SIG-M5 treated with dmso at 0.1 percent for 504 hours (cell line): ENCODE measurements around the gene LRRN2.

Source experiments
- DNase-seq: peaks from one replicate; lab custom pipeline; 2025; ENCODE audit not compliant: unreplicated experiment; lab: John Stamatoyannopoulos, UW

The LRRN2 gene

DNA sequence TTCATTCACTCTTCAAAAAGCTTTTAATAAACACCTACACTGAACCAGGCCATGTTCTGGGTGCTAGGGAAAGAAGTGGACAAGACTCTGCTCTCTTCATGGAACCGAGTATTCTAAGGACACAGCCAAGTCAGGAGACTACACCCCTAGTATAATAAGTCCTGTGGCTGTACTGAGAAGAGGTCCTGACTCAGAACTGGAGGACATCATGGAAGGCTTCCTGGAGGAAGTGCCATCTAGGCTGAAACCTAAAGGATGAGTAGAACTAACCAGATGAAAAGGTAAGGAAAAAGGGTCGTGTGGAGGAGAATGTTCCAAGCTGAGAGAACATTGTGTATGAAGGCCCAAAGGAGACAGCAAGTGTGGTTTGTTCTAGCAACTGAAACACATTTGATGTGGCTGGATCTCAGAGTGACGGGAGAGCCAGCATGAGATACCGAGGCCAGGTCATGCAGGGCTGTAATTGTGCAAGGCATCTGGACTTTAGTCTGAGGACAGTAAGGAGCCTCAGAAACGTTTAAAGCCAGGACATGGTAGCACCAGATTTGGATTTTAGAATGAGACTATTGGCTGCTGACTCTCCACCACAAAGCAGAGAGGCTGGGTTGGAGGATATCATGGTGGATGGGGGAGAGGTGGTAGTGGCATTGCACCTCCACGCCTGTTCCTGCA, 82.5 kb downstream of the LRRN2 start:
- DNase-seq = no peak

GRCh38 chr1:204602111-204602579, 83.4 kb downstream of the LRRN2 start:
- no peak for DNase-seq

DNA sequence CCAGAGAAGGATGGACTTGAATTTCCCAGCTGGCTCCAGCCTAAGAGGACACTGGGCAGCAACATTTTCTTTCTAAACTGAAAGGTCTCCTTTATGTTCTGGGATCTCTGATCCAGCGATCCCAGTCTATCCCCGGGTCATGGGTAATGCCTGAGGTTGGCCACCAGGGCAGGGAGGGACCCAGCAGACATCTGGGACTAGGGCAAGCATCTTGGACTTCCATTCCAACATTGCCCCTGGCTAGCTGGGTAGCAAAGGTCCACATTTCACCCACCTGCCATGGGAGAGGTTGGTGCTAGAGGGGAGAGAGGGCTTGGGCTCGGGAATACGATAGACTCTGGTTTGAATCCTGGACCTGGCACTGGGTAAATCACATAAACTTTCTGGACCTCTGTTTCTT, 84.6 kb downstream of the LRRN2 start:
- no peak for DNase-seq

DNA sequence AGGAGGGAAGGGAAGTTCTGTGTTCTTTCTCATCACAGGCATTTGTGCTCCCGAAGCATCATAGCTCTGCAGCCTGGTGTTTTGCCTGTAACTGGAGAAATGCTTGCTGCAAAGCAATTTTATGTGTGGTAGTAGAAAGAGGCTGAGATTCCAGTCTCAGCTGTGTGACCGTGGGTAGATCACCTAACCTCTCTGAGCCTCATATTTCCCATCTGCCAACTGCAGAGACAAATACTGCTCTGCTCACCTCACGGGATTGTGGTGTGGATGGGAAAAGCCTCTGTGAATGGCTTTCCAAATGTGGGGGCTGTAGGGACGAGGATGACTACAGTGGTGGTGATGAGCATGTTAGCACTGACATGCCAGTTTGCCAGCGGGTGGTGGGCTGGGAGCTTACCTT, 85.3 kb downstream of the LRRN2 start:
- no peak for DNase-seq

DNA sequence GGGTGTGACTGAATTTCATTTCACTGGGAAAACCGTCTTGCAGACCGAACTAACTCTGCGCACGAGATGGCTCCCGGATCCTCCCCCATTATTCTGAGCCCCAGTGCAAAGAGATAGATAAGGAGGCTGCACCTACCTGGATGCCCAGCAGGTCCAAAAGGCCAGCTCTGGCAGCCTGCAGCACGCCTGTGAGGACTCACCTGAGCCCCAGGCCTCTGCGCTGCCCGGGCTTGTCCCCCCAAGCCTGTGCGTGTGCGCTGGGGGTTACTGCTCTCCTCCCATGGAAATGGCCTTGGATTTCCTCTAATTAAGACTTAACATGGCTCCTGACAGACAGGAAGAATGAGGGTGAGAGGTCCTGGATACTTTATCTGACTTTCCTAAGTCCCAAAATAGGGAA, 85.9 kb downstream of the LRRN2 start:
- no peak for DNase-seq

DNA sequence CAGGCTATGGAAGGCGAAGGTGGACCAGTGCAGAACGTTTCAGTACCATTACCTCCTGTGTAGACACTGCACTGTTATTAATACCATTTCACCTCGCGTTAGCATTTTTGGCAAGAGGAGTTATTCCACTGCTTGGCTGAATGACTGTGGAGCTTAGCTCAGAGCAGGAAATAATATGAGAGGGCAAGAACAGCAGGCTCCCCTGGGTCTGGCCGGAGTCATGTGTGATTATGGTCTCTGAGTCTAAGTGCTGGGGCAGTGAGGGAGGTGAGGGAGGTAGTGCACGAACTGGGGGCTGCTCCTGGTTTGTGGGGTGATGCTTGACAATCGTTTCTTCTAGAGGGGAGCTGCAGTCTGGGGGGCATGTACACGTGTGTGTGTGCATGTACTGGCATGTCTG, 86.4 kb downstream of the LRRN2 start:
- DNase-seq = no peak

DNA sequence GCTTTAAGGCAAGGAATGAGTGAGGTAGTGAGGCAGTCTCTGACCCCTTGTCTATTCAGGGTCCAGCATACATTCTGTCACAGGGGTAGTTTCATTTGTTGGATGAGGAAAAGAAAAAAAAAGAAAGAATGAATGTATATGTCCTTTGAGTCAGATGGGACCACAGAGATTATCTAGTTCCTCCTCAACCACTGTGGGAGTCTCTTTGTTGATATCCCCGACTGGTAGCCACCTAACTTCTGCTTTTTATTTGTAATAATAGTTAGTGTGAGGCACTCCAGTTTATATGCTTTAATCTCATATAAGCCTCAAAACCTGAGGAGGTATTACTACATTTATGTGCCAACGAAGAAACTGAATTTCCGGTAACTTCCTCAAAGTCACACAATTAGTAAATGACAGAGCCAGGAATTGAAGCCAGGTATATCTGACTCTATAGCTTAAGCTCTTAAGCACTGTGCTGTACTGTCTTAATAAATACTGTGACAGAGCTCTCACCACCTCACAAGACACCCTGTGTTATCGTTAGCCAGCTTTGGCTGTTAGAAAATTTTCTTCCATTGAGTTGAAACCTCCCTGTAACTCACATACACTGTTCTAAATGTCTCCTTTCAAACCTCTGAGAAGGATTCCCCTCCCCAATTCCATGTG, 87.1 kb downstream of the LRRN2 start:
- DNase-seq = peak; percentile 66

DNA sequence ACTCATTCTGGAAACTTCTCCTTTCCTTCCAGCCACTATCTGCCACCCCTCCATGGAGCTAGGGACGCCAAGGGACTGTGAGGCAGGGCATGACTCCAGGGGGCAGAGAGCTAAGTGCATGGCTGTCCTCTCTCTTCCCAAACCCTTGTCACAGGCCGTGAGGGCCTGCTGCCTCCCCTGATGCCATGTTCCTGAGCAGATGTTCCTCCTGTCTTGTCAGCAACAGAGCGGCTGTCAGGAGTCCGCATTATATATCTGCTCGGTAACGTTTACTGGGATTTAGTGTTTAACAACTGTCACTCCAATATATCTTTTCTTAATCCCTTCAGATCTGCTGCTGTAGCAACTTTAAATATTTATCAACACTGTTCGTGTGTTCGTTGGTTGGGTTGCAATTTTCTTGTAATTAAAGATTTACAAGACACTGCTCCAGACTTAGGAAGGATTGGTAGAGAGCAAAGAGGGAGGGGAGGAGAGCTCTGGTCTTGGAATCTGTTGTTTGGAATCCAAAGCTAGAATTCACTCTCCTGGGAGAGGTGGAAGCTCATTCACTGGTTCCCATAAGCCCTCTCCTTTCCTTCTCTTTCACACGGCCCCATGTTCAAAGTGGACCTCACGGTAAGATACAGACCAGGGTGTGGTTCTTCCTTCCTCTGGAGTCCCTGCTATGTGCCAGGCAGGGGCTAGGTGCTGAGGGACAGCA, 93.1 kb downstream of the LRRN2 start:
- no peak for DNase-seq

DNA sequence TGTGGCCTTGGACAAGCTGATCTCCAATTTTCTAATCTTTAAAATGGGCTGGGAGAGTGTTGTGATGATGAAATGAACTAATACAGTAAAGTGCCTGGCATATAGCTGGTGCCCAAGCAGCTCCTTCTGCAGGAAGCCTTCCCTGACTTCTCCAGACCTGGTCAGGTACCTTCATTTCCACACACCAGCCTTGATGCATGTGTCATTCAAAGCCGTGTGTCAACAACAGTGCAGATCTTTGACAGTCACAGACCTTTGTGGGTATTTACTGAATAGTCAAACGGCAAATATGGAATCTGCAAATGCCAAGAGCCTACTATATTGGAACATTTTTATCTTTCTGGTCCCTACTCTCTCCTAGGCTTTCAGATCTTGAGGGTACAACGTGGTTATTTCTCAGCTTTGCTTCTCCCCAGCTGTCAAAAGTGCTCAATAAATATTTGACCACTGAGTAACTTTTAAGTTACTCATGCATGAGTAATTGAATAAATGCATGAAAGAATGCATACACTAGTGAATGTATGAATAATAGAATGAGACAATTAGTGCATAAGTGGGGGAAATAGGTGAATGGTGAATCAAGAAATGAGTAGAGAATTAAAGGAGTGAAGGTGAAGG, 94.0 kb downstream of the LRRN2 start:
- DNase-seq = no peak

GRCh38 chr1:204589409-204590038, 96.0 kb downstream of the LRRN2 start:
- no peak for DNase-seq

- DNase-seq = peak; percentile 17
Observed at GRCh38 chr1:204588826-204589225, 96.7 kb downstream of the LRRN2 start.

- no peak for DNase-seq
Observed at GRCh38 chr1:204587621-204588020, 97.9 kb downstream of the LRRN2 start.

- no peak for DNase-seq
Observed at GRCh38 chr1:204584699-204585372, 100.7 kb downstream of the LRRN2 start.

- DNase-seq = no peak
Observed at GRCh38 chr1:204583909-204584632, 101.5 kb downstream of the LRRN2 start.

GRCh38 chr1:204581759-204582158, 103.8 kb downstream of the LRRN2 start:
- no peak for DNase-seq

- no peak for DNase-seq
Observed at GRCh38 chr1:204580862-204581261, 104.7 kb downstream of the LRRN2 start.

DNA sequence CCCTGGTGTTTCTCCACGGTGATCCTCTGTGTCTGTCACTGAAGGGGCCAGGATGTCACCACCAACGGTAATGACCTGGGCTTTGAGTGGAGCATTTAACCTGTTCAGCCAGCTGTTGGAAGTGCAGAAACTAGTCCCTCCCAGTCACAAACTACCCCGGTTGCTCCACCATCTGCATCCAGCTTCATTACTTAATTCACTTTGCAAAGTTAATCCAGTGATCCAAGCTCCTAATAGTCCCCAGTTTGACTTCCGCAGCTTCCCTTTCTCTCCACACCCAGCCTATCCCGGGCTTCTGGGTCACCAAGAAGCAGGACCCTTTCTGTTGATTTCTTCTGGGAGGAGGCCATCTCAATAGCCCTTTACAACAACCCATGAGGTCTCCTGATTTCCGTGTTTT, 105.9 kb downstream of the LRRN2 start:
- no peak for DNase-seq

- peak; percentile 83 for DNase-seq
Observed at GRCh38 chr1:204578867-204579664, 106.5 kb downstream of the LRRN2 start.

GRCh38 chr1:204577794-204578478, 107.6 kb downstream of the LRRN2 start:
- DNase-seq = no peak
